IMR-90 (cell line): ENCODE measurements around the gene CEP170.
"Not testable (repeated sequence)": the region's sequence is repeated elsewhere in the genome, so short reads cannot be mapped to it uniquely, and the experiment has no call there.

Experiments used
- CEBPB ChIP-seq: IDR thresholded peaks from 2 replicates; pipeline ENCODE4 v1.6.1; 2012; ENCODE audit warnings: low read depth, low read length, improper control_type of control experiment
- FOS ChIP-seq: fragments of 150-350 bp; IDR thresholded peaks from 2 replicates; pipeline ENCODE4 v1.6.1; 2016; ENCODE audit warnings: low read depth, low read length
- MAZ ChIP-seq: IDR thresholded peaks from 2 replicates; pipeline ENCODE4 v1.6.1; 2012; ENCODE audit warnings: low read depth, mild to moderate bottlenecking, low read length, improper control_type of control experiment, moderate library complexity, borderline replicate concordance
- MXI1 ChIP-seq: IDR thresholded peaks from 2 replicates; pipeline ENCODE4 v1.6.1; 2012; ENCODE audit warnings: low read depth, mild to moderate bottlenecking, low read length, moderate library complexity, borderline replicate concordance
- TF ChIP-seq, protein P1 (sequence below): conservative IDR thresholded peaks from 2 replicates; pipeline ENCODE4 v1.5.1; 2012; ENCODE audit warnings: mild to moderate bottlenecking, low read depth, low read length, improper control_type of control experiment
- TF ChIP-seq, protein P2 (sequence below): fragments of 150-350 bp; IDR thresholded peaks from 2 replicates; pipeline ENCODE4 v1.6.1; 2017; ENCODE audit warnings: mild to moderate bottlenecking, antibody characterized with exemption, low read length, low read depth

DNA sequence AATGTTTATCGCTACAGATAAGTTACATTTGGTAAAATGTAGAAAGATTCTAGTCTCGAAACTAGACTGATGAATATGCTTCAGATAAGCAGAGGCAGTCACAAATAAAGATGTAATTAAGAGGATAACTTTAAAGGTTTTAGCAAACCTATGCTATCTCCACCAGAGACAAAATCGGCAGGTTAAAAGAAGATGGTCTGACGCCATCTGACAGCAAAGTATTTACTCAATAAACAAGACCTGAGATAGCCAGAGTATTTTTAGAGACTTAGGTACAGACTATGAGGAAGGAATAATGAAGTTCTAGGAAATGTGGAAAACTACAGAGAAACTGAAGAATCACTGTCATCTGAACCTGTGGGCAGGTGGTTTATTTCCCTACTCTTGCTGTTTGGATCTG, 106.0 kb downstream of the CEP170 start:
- TF ChIP-seq, protein P1, sequence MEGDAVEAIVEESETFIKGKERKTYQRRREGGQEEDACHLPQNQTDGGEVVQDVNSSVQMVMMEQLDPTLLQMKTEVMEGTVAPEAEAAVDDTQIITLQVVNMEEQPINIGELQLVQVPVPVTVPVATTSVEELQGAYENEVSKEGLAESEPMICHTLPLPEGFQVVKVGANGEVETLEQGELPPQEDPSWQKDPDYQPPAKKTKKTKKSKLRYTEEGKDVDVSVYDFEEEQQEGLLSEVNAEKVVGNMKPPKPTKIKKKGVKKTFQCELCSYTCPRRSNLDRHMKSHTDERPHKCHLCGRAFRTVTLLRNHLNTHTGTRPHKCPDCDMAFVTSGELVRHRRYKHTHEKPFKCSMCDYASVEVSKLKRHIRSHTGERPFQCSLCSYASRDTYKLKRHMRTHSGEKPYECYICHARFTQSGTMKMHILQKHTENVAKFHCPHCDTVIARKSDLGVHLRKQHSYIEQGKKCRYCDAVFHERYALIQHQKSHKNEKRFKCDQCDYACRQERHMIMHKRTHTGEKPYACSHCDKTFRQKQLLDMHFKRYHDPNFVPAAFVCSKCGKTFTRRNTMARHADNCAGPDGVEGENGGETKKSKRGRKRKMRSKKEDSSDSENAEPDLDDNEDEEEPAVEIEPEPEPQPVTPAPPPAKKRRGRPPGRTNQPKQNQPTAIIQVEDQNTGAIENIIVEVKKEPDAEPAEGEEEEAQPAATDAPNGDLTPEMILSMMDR = not testable (repeated sequence)
- TF ChIP-seq MAZ, FOS, CEBPB, MXI1: not testable (repeated sequence)
- TF ChIP-seq, protein P2, sequence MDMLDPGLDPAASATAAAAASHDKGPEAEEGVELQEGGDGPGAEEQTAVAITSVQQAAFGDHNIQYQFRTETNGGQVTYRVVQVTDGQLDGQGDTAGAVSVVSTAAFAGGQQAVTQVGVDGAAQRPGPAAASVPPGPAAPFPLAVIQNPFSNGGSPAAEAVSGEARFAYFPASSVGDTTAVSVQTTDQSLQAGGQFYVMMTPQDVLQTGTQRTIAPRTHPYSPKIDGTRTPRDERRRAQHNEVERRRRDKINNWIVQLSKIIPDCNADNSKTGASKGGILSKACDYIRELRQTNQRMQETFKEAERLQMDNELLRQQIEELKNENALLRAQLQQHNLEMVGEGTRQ = not testable (repeated sequence)
